HepG2 (cell line): ENCODE data around the gene TAF3. TPM values are rescaled to one million over a fixed set of nuclear protein-coding genes. Genes with fewer than 3 reads are reported as not detected.
A peak's percentile ranks its signal among the peaks of the same experiment; 100 is the strongest.

Experiments used
- CCDC6 ChIP-seq: sonication (generic); formaldehyde crosslinking; IDR thresholded peaks from 2 replicates; pipeline ENCODE4 v1.8.1; 2022; ENCODE audit warnings: mild to moderate bottlenecking, missing genetic modification reagents, moderate library complexity
- CEBPG ChIP-seq: IDR thresholded peaks from 2 replicates; pipeline ENCODE4 v1.6.1; 2016
- ETV6 ChIP-seq: sonication (generic); formaldehyde crosslinking; conservative IDR thresholded peaks from 2 replicates; pipeline ENCODE4 v1.4.0; 2020; ENCODE audit warnings: missing genetic modification reagents
- HDAC2 ChIP-seq: sonication (generic); formaldehyde crosslinking; IDR thresholded peaks from 2 replicates; pipeline ENCODE4 v1.4.0; 2020; ENCODE audit warnings: missing genetic modification reagents
- HNF1A ChIP-seq, 2 experiments: sonication (generic) in 1 of 2; formaldehyde crosslinking in 1 of 2; IDR thresholded peaks; 2 replicates each; pipeline versions ENCODE4 v1.4.0 to v1.6.1; 2016 to 2020; ENCODE audit warnings: borderline replicate concordance in 1 of 2, low read depth in 1 of 2, mild to moderate bottlenecking in 1 of 2, missing genetic modification reagents in 1 of 2
- MIXL1 ChIP-seq: IDR thresholded peaks from 2 replicates; pipeline ENCODE4 v1.6.1; 2016
- PBX3 ChIP-seq: sonication (generic); formaldehyde crosslinking; IDR thresholded peaks from 2 replicates; pipeline ENCODE4 v1.8.1; 2023; ENCODE audit warnings: missing genetic modification reagents, inconsistent platforms, borderline replicate concordance
- SPEN ChIP-seq: sonication (generic); formaldehyde crosslinking; IDR thresholded peaks from 2 replicates; pipeline ENCODE4 v1.5.1; 2020; ENCODE audit warnings: low read depth, mild to moderate bottlenecking, missing genetic modification reagents
- SSRP1 ChIP-seq: IDR thresholded peaks from 2 replicates; pipeline ENCODE4 v1.6.1; 2016; ENCODE audit warnings: control low read depth
- YY1 ChIP-seq: IDR thresholded peaks from 2 replicates; pipeline ENCODE4 v1.6.1; 2011; ENCODE audit warnings: low read length, low read depth, moderate library complexity, mild to moderate bottlenecking; ENCODE audit not compliant: insufficient read depth, insufficient replicate concordance
- ZBTB21 ChIP-seq: sonication (generic); formaldehyde crosslinking; IDR thresholded peaks from 2 replicates; pipeline ENCODE4 v1.4.0; 2020; ENCODE audit warnings: missing genetic modification reagents
- ZFX ChIP-seq: sonication (generic); formaldehyde crosslinking; IDR thresholded peaks from 2 replicates; pipeline ENCODE4 v1.4.0; 2020; ENCODE audit warnings: mild to moderate bottlenecking, low read depth, missing genetic modification reagents, moderate library complexity
- ZNF142 ChIP-seq: sonication (generic); formaldehyde crosslinking; IDR thresholded peaks from 2 replicates; pipeline ENCODE4 v1.4.0; 2020; ENCODE audit warnings: missing genetic modification reagents
- ZNF30 ChIP-seq: sonication (generic); formaldehyde crosslinking; IDR thresholded peaks from 2 replicates; pipeline ENCODE4 v1.5.0; 2020; ENCODE audit warnings: mild to moderate bottlenecking, missing genetic modification reagents
- ZNF335 ChIP-seq: sonication (generic); formaldehyde crosslinking; IDR thresholded peaks from 2 replicates; pipeline ENCODE4 v1.4.0; 2020; ENCODE audit warnings: missing genetic modification reagents
- ZNF362 ChIP-seq: sonication (generic); formaldehyde crosslinking; IDR thresholded peaks from 2 replicates; pipeline ENCODE4 v1.4.0; 2020; ENCODE audit warnings: missing genetic modification reagents, mild to moderate bottlenecking, borderline replicate concordance
- ZNF670 ChIP-seq: sonication (generic); formaldehyde crosslinking; IDR thresholded peaks from 2 replicates; pipeline ENCODE4 v1.8.0; 2022; ENCODE audit warnings: mild to moderate bottlenecking, missing genetic modification reagents, borderline replicate concordance
- ZNF678 ChIP-seq: sonication (generic); formaldehyde crosslinking; IDR thresholded peaks from 2 replicates; pipeline ENCODE4 v1.4.0; 2020; ENCODE audit warnings: mild to moderate bottlenecking, missing genetic modification reagents
- polyA plus RNA-seq, 8 experiments: library from polyadenylated mRNA; depleted of rRNA in 3 of 8; stranded (reverse) in 7 of 8; unstranded in 1 of 8; fragments of >200 nt; fragmentation: Illumina TruSeq in 4 of 8; extraction: Trizol in 4 of 8; gene quantifications; 2 replicates each; pipeline versions ENCODE4 v1.2.1 to v1.2.3, GENCODE V29; 2011 to 2016; ENCODE audit warnings: low read depth in 4 of 8, missing spikeins in 1 of 8, mixed read lengths in 1 of 8; ENCODE audit not compliant: insufficient read depth in 1 of 8
- total RNA-seq, 5 experiments: library from RNA; depleted of rRNA; stranded (reverse); fragments of >200 nt; fragmentation: Illumina TruSeq; extraction: Trizol; gene quantifications; 2 replicates each; pipeline ENCODE4 v1.2.3, GENCODE V29; 2016; ENCODE audit warnings: low read depth in 1 of 5

TAF3 gene
- total and polyA plus RNA-seq, 2 of the 13 experiments (the other 11 are each of a cell fraction or from before 2014, with no cell fraction given): 1.7 to 2.9 TPM

GRCh38 chr10:8050556-8051108 lies 232.3 kb downstream of the TAF3 start (continued):
- TF ChIP-seq ZNF142: no peak
- no peak for TF ChIP-seq HNF1A (IDR thresholded peaks at IDR 0.05; ENCODE audit: low read depth)
- peak; percentile 34; the same call in 1 of the 2 replicates for TF ChIP-seq HNF1A (CRISPR knock-in tag; IDR thresholded peaks at IDR 0.05; ENCODE audit: borderline replicate concordance)
- TF ChIP-seq ZNF335: no peak
- peak; percentile 74 for TF ChIP-seq HDAC2
- TF ChIP-seq YY1: peak; percentile 43
- no peak for TF ChIP-seq ZNF30 (CRISPR knock-in tag)
- no peak for TF ChIP-seq ZBTB21 (CRISPR knock-in tag)
- no peak for TF ChIP-seq ZNF670
- no peak for TF ChIP-seq ZFX
- TF ChIP-seq CCDC6 (CRISPR knock-in tag): peak; percentile 71; the same call in 1 of the 2 replicates
- TF ChIP-seq SSRP1 (CRISPR knock-in tag): no peak
- TF ChIP-seq CEBPG (CRISPR knock-in tag): no peak
- no peak for TF ChIP-seq ZNF678
- TF ChIP-seq MIXL1: 0 out of 2 replicates have a peak, but pooled peaks have one; percentile 13
- 0 out of 2 replicates have a peak, but pooled peaks have one; percentile 42 for TF ChIP-seq SPEN (CRISPR knock-in tag)
- TF ChIP-seq ZNF362 (CRISPR knock-in tag): 0 out of 2 replicates have a peak, but pooled peaks have one; percentile 28
- no peak for TF ChIP-seq PBX3 (CRISPR knock-in tag)
- 0 out of 2 replicates have a peak, but pooled peaks have one; percentile 51 for TF ChIP-seq ETV6
